ENCODE results near the gene SERPINA10. TPM values are rescaled to one million over a fixed set of nuclear protein-coding genes. Genes with fewer than 3 reads are reported as not detected.
A peak's percentile ranks its signal among the peaks of the same experiment; 100 is the strongest.

SERPINA10 gene
- total and polyA plus RNA-seq, 2 of the 13 experiments (the other 11 are each of a cell fraction or from before 2014, with no cell fraction given) = 20.1 to 20.2 TPM

GRCh38 chr14:94322648-94323570 lies 29.8 kb upstream of the SERPINA10 start, which contains the start of gene SERPINA6 (continued):
- TF ChIP-seq ZBTB1 (CRISPR knock-in tag; IDR thresholded peaks at IDR 0.05; ENCODE audit: borderline replicate concordance) = no peak
- TF ChIP-seq NCOR1 (IDR thresholded peaks at IDR 0.05; ENCODE audit: borderline replicate concordance, low read length) = no peak
- TF ChIP-seq SOX5 (CRISPR knock-in tag; IDR thresholded peaks at IDR 0.05; ENCODE audit: borderline replicate concordance) = peak; percentile 56; the same call in 1 of the 2 replicates
- TF ChIP-seq ZNF331 (CRISPR knock-in tag; IDR thresholded peaks at IDR 0.05) = no peak
- no peak for TF ChIP-seq ZFP90 (CRISPR knock-in tag; IDR thresholded peaks at IDR 0.05; ENCODE audit: borderline replicate concordance)
- TF ChIP-seq SRSF9 (IDR thresholded peaks at IDR 0.05; ENCODE audit: borderline replicate concordance, insufficient read depth, low read depth, low read length, poor library complexity, severe bottlenecking) = no peak
- TF ChIP-seq ISX (CRISPR knock-in tag; conservative IDR thresholded peaks at IDR 0.05) = no peak
- TF ChIP-seq ATF4 (CRISPR knock-in tag; IDR thresholded peaks at IDR 0.05) = peak in 1 of 2 experiments; percentile 43; a peak in 1 of 4 replicates
- no peak for TF ChIP-seq DDIT3 (CRISPR knock-in tag; IDR thresholded peaks at IDR 0.05)
- TF ChIP-seq ZFY (CRISPR knock-in tag; IDR thresholded peaks at IDR 0.05) = no peak
- TF ChIP-seq KLF11 (CRISPR knock-in tag; IDR thresholded peaks at IDR 0.05) = no peak
- TF ChIP-seq NR0B2 (CRISPR knock-in tag; IDR thresholded peaks at IDR 0.05) = no peak; the same call in 1 of the 2 replicates
- TF ChIP-seq HNRNPK (IDR thresholded peaks at IDR 0.05; ENCODE audit: low read depth, low read length, poor library complexity, severe bottlenecking) = no peak
- peak; percentile 26 to 41; a peak in 2 of 4 replicates for TF ChIP-seq HMGXB4 (CRISPR knock-in tag; IDR thresholded peaks at IDR 0.05; ENCODE audit: borderline replicate concordance in 1 of 2, low read depth in 1 of 2)
- peak; percentile 56; the same call in 1 of the 2 replicates for TF ChIP-seq ZNF558 (CRISPR knock-in tag; IDR thresholded peaks at IDR 0.05; ENCODE audit: borderline replicate concordance)
- no peak for TF ChIP-seq CAMTA2 (CRISPR knock-in tag; IDR thresholded peaks at IDR 0.05; ENCODE audit: borderline replicate concordance)
- TF ChIP-seq RFXANK (CRISPR knock-in tag; IDR thresholded peaks at IDR 0.05) = no peak
- TF ChIP-seq ZHX1 (CRISPR knock-in tag; IDR thresholded peaks at IDR 0.05; ENCODE audit: low read depth) = no peak
- TF ChIP-seq KLF15 (CRISPR knock-in tag; IDR thresholded peaks at IDR 0.05; ENCODE audit: borderline replicate concordance) = peak; percentile 4; the same call in 1 of the 2 replicates
- TF ChIP-seq ZBTB43 (CRISPR knock-in tag; conservative IDR thresholded peaks at IDR 0.05) = no peak

Data from HepG2 (cell line).